22Rv1 (cell line): ENCODE measurements around the gene SSR4.

Experiments used
- H3K27ac ChIP-seq: fragments of 450-650 bp; 2 replicates; pipeline ENCODE4 v1.5.1; 2017
- CTCF ChIP-seq: fragments of 450-650 bp; IDR thresholded peaks from 2 replicates; pipeline ENCODE4 v1.5.1; 2017; ENCODE audit warnings: mild to moderate bottlenecking
- ZFX ChIP-seq: fragments of 450-650 bp; IDR thresholded peaks from 2 replicates; pipeline ENCODE4 v1.6.1; 2017; ENCODE audit warnings: antibody characterized with exemption, borderline replicate concordance

The SSR4 gene

GRCh38 chrX:153775293-153776119 lies 19.0 kb upstream of the SSR4 start:
- TF ChIP-seq CTCF = no peak
- TF ChIP-seq ZFX = no peak
- no peak overlapping the region for H3K27ac ChIP-seq

- no peak overlapping the region for H3K27ac ChIP-seq
- TF ChIP-seq ZFX (no peak), CTCF (no peak)
Observed at GRCh38 chrX:153776120-153776599, 18.3 kb upstream of the SSR4 start.

GRCh38 chrX:153776611-153777045 lies 17.8 kb upstream of the SSR4 start:
- no peak overlapping the region for H3K27ac ChIP-seq
- TF ChIP-seq ZFX (no peak), CTCF (no peak)

- no peak overlapping the region for H3K27ac ChIP-seq
- TF ChIP-seq CTCF (no peak), ZFX (no peak)
Observed at GRCh38 chrX:153777261-153778090, 17.0 kb upstream of the SSR4 start.

GRCh38 chrX:153778181-153778580 lies 16.3 kb upstream of the SSR4 start:
- TF ChIP-seq CTCF (no peak), ZFX (no peak)
- H3K27ac ChIP-seq = no peak overlapping the region

GRCh38 chrX:153778684-153779101 lies 15.8 kb upstream of the SSR4 start:
- no peak overlapping the region for H3K27ac ChIP-seq
- TF ChIP-seq ZFX (no peak), CTCF (peak; percentile 38)
